DOHH2 (cell line): ENCODE results near the gene CAMSAP3.

Experiments used
- H3F3A ChIP-seq: fragments of 200-600 bp; sonication (generic), shearing (Covaris generic); 2 replicates; pipeline ENCODE4 v1.6.0; 2016; ENCODE audit warnings: antibody characterized with exemption, mild to moderate bottlenecking; ENCODE audit not compliant: control insufficient read depth, insufficient read depth
- H3K27ac ChIP-seq: fragments of 200-600 bp; sonication (generic); 2 replicates; pipeline ENCODE4 v1.5.1; 2014; ENCODE audit warnings: low read depth, mild to moderate bottlenecking, low read length, moderate library complexity
- H3K27me3 ChIP-seq: fragments of 200-600 bp; sonication (generic); 2 replicates; pipeline ENCODE4 v1.6.1; 2014; ENCODE audit warnings: mild to moderate bottlenecking, low read length, mixed read lengths; ENCODE audit not compliant: control insufficient read depth
- H3K36me3 ChIP-seq: fragments of 200-600 bp; sonication (generic); 2 replicates; pipeline ENCODE4 v1.6.1; 2014; ENCODE audit warnings: mild to moderate bottlenecking, low read length, moderate library complexity, mixed read lengths; ENCODE audit not compliant: control insufficient read depth
- H3K4me1 ChIP-seq: fragments of 200-600 bp; sonication (generic); 2 replicates; pipeline ENCODE4 v1.6.1; 2014; ENCODE audit warnings: mild to moderate bottlenecking, low read length, mixed read lengths; ENCODE audit not compliant: control insufficient read depth
- H3K4me2 ChIP-seq: fragments of 200-600 bp; sonication (generic); 2 replicates; pipeline ENCODE4 v1.6.0; 2014; ENCODE audit warnings: mild to moderate bottlenecking, low read length, moderate library complexity
- H3K4me3 ChIP-seq: fragments of 200-600 bp; sonication (generic); 2 replicates; pipeline ENCODE4 v1.5.1; 2014; ENCODE audit warnings: mild to moderate bottlenecking, low read length, mixed read lengths
- H3K79me2 ChIP-seq: fragments of 200-600 bp; sonication (generic); 2 replicates; pipeline ENCODE4 v1.6.1; 2014; ENCODE audit warnings: mild to moderate bottlenecking, low read length, mixed read lengths; ENCODE audit not compliant: control insufficient read depth
- H3K9me2 ChIP-seq: fragments of 200-600 bp; sonication (generic); replicated peaks from 2 replicates; pipeline ENCODE4 v1.6.1; 2014; ENCODE audit warnings: mild to moderate bottlenecking, low read length, mixed read lengths; ENCODE audit not compliant: control insufficient read depth
- H3K9me3 ChIP-seq: fragments of 200-600 bp; sonication (generic); 2 replicates; pipeline ENCODE4 v1.6.1; 2014; ENCODE audit warnings: antibody characterized with exemption, low read length, mixed read lengths; ENCODE audit not compliant: control insufficient read depth, insufficient read depth
- H4K20me1 ChIP-seq: fragments of 200-600 bp; sonication (generic); 2 replicates; pipeline ENCODE4 v1.6.0; 2014; ENCODE audit warnings: low read depth, mild to moderate bottlenecking, antibody characterized with exemption, low read length, moderate library complexity; ENCODE audit not compliant: control insufficient read depth, insufficient read depth
- CTCF ChIP-seq: fragments of 200-600 bp; sonication (generic); IDR thresholded peaks from one replicate; pipeline ENCODE4 v1.5.1; 2014; ENCODE audit warnings: antibody characterized with exemption, mild to moderate bottlenecking, low read depth, low read length; ENCODE audit not compliant: poor library complexity, severe bottlenecking
- EZH2phosphoT487 ChIP-seq: fragments of 200-600 bp; sonication (generic); IDR thresholded peaks from 2 replicates; pipeline ENCODE4 v1.6.1; 2017; ENCODE audit warnings: borderline replicate concordance, mild to moderate bottlenecking, antibody characterized with exemption, low read length, moderate library complexity, mixed read lengths

CAMSAP3 gene

GRCh38 chr19:7556696-7557315 is 38.9 kb upstream of the CAMSAP3 start:
- Histone ChIP-seq H3K9me2 (no peaks in the 10 kb centered on the region), H3K4me3 (no peak overlapping the region), H3K4me1 (no peaks in the 10 kb centered on the region), H3K36me3 (peaks cover 35% of the 10 kb centered on the region; the same call in 1 of the 2 replicates), H3K9me3 (no peaks in the 10 kb centered on the region), H4K20me1 (no peaks in the 10 kb centered on the region), H3K4me2 (no peak overlapping the region), H3K79me2 (no peaks in the 10 kb centered on the region), H3K27ac (no peak overlapping the region), H3F3A (no peaks in the 10 kb centered on the region), H3K27me3 (no peaks in the 10 kb centered on the region)
- TF ChIP-seq CTCF = no peak

DNA sequence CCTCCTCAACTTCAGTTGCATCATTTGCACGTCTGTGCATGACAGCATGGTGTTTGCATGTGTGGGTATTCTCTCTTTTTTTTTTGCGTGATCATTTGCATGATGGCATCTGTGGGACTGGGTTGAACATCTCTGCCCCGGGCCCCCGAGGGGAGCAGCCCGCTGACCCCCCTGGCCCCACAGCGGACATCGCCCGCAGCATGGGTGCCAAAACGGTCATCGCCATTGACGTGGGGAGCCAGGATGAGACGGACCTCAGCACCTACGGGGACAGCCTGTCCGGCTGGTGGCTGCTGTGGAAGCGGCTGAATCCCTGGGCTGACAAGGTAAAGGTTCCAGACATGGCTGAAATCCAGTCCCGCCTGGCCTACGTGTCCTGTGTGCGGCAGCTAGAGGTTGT is 37.0 kb upstream of the CAMSAP3 start:
- H4K20me1 ChIP-seq = no peaks in the 10 kb centered on the region
- no peak overlapping the region for H3K27ac ChIP-seq
- no peaks in the 10 kb centered on the region for H3K79me2 ChIP-seq
- H3K4me3 ChIP-seq = no peak overlapping the region
- H3F3A ChIP-seq = no peaks in the 10 kb centered on the region
- no peaks in the 10 kb centered on the region for H3K9me3 ChIP-seq
- TF ChIP-seq EZH2phosphoT487 = no peak
- no peaks in the 10 kb centered on the region for H3K27me3 ChIP-seq
- no peaks in the 10 kb centered on the region for H3K4me1 ChIP-seq
- H3K36me3 ChIP-seq = peaks cover 35% of the 10 kb centered on the region; the same call in 1 of the 2 replicates
- no peak overlapping the region for H3K4me2 ChIP-seq
- no peaks in the 10 kb centered on the region for H3K9me2 ChIP-seq

DNA sequence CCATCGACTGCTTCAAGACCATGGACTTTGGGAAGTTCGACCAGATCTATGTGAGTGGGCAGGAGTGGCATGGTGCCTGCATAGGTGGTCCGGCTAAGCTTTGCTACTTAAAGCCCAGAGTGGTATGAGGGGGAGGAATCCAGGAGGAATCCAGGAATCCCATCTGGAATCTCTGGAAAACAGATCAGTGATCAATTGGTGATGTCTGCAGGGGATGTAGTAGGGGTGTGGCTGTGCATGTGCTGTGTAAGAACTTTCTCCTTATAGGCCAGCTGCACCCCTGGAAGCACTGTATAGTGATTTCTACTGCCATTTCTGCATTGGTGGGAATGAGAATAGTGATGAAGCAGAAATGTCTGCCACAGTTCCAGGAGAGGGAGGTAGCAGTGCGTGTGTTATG is 36.6 kb upstream of the CAMSAP3 start:
- Histone ChIP-seq H3K4me2 (no peak overlapping the region), H3K27ac (no peak overlapping the region), H3K4me3 (no peak overlapping the region), H4K20me1 (no peaks in the 10 kb centered on the region), H3K79me2 (no peaks in the 10 kb centered on the region), H3K36me3 (peaks cover 35% of the 10 kb centered on the region; the same call in 1 of the 2 replicates), H3K27me3 (no peaks in the 10 kb centered on the region), H3K4me1 (no peaks in the 10 kb centered on the region), H3K9me3 (no peaks in the 10 kb centered on the region), H3K9me2 (no peaks in the 10 kb centered on the region), H3F3A (no peaks in the 10 kb centered on the region)
- TF ChIP-seq EZH2phosphoT487 (no peak), CTCF (no peak)

- Histone ChIP-seq H3K9me3 (no peaks in the 10 kb centered on the region), H3K9me2 (no peaks in the 10 kb centered on the region), H3K4me1 (no peaks in the 10 kb centered on the region), H3K4me3 (no peak overlapping the region), H4K20me1 (no peaks in the 10 kb centered on the region), H3K4me2 (no peak overlapping the region), H3F3A (no peaks in the 10 kb centered on the region), H3K36me3 (peaks cover 29% of the 10 kb centered on the region; the same call in 1 of the 2 replicates), H3K27me3 (no peaks in the 10 kb centered on the region), H3K27ac (no peak overlapping the region), H3K79me2 (no peaks in the 10 kb centered on the region)
- TF ChIP-seq CTCF (no peak), EZH2phosphoT487 (no peak)
Observed at GRCh38 chr19:7560255-7560654, 35.4 kb upstream of the CAMSAP3 start.
